ENCODE results near the gene MPP2. TPM values are rescaled to one million over a fixed set of nuclear protein-coding genes. Genes with fewer than 3 reads are reported as not detected.

Gene MPP2
- polyA plus RNA-seq, 1 of the 3 experiments (the other 2 are of a cell fraction) = 8.3 TPM

DNA sequence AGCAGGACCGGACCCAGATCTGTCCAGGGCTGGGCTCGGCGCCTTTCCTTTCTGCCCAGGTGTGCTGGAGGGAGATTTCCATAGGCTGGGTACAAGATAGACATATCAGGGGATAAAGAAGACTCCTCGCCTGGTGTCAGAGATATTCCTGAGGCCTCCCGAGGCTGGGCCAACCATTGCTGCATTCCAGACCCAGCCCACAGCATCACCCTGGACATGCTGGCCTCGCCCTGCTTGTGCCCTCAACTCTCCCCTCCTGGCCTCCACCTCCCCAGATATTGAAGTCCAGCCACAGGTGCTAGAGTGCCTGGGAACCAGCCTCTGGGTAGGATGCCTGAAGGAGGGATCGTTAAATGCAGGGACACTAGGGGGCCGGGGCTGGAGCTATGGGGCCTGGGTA, 58.2 kb downstream of the MPP2 start:
- CTCF ChIA-PET = interaction anchor here (0.5 to 1.4 kb wide), 6 partner anchors 8 to 813 kb away, joined by 3 to 5 read pairs (median 3); no protein-coding TSS in a partner anchor

More for the DNA sequence above, 58.2 kb downstream of the MPP2 start:
- no peaks in the 10 kb centered on the region for H3K79me2 ChIP-seq (ENCODE audit: insufficient read depth)
- no peak overlapping the region for H3K4me2 ChIP-seq
- H3K4me3 ChIP-seq (ENCODE audit: low read depth in 2 of 2, low read length in 1 of 2) = no peak overlapping the region
- no peaks in the 10 kb centered on the region for H4K20me1 ChIP-seq (ENCODE audit: insufficient read depth)
- no peak for DNase-seq
- no peak overlapping the region for H3K27ac ChIP-seq (ENCODE audit: low read depth in 2 of 2, low read length in 1 of 2)
- H3F3A ChIP-seq (replicated peaks; ENCODE audit: insufficient read depth) = no peaks in the 10 kb centered on the region
- POLR2A ChIA-PET = interaction anchor here (0.6 kb wide), 1 partner anchor 149 kb away, joined by 3 read pairs; no protein-coding TSS in a partner anchor
- H3K4me1 ChIP-seq (ENCODE audit: control insufficient read depth in 1 of 2, insufficient read depth in 2 of 2, low read depth in 1 of 2, low read length in 1 of 2) = no peaks in the 10 kb centered on the region
- peaks cover 10% of the 10 kb centered on the region; the same call in 1 of the 2 replicates for H3K27me3 ChIP-seq (ENCODE audit: insufficient read depth)
- H3K9me2 ChIP-seq = no peaks in the 10 kb centered on the region
- H3K36me3 ChIP-seq (replicated peaks in 1 of 2; ENCODE audit: control insufficient read depth in 1 of 2, insufficient read depth in 2 of 2, low read length in 1 of 2) = no peaks in the 10 kb centered on the region
- no peak overlapping the region for H2AFZ ChIP-seq (ENCODE audit: low read depth)
- TF ChIP-seq NRF1 (IDR thresholded peaks at IDR 0.05; ENCODE audit: low read depth, low read length) (no peak), RCOR1 (IDR thresholded peaks at IDR 0.05; ENCODE audit: low read length) (no peak), TCF12 (IDR thresholded peaks at IDR 0.05) (no peak), TAF1 (IDR thresholded peaks at IDR 0.05; ENCODE audit: borderline replicate concordance, low read depth, low read length) (no peak), FOXM1 (IDR thresholded peaks at IDR 0.05; ENCODE audit: low read depth) (no peak), FOSL2 (IDR thresholded peaks at IDR 0.05; ENCODE audit: borderline replicate concordance, low read depth) (no peak), MAX (IDR thresholded peaks at IDR 0.05; ENCODE audit: low read depth) (no peak), ELF1 (IDR thresholded peaks at IDR 0.05) (no peak), SIN3A (IDR thresholded peaks at IDR 0.05; ENCODE audit: borderline replicate concordance, low read depth, low read length) (no peak), ZBTB33 (IDR thresholded peaks at IDR 0.05; ENCODE audit: borderline replicate concordance, low read depth) (no peak), GATA2 (CRISPR knock-in tag; IDR thresholded peaks at IDR 0.05) (no peak), CTCF (IDR thresholded peaks at IDR 0.05) (no peak), MXI1 (IDR thresholded peaks at IDR 0.05; ENCODE audit: low read depth, low read length) (no peak)
- TF ChIP-seq, protein P1, sequence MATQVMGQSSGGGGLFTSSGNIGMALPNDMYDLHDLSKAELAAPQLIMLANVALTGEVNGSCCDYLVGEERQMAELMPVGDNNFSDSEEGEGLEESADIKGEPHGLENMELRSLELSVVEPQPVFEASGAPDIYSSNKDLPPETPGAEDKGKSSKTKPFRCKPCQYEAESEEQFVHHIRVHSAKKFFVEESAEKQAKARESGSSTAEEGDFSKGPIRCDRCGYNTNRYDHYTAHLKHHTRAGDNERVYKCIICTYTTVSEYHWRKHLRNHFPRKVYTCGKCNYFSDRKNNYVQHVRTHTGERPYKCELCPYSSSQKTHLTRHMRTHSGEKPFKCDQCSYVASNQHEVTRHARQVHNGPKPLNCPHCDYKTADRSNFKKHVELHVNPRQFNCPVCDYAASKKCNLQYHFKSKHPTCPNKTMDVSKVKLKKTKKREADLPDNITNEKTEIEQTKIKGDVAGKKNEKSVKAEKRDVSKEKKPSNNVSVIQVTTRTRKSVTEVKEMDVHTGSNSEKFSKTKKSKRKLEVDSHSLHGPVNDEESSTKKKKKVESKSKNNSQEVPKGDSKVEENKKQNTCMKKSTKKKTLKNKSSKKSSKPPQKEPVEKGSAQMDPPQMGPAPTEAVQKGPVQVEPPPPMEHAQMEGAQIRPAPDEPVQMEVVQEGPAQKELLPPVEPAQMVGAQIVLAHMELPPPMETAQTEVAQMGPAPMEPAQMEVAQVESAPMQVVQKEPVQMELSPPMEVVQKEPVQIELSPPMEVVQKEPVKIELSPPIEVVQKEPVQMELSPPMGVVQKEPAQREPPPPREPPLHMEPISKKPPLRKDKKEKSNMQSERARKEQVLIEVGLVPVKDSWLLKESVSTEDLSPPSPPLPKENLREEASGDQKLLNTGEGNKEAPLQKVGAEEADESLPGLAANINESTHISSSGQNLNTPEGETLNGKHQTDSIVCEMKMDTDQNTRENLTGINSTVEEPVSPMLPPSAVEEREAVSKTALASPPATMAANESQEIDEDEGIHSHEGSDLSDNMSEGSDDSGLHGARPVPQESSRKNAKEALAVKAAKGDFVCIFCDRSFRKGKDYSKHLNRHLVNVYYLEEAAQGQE (IDR thresholded peaks at IDR 0.05; ENCODE audit: low read depth, low read length) = no peak
- H3K9me3 ChIP-seq = no peaks in the 10 kb centered on the region
- WGBS (ENCODE audit: low lambda C conversion rate) = 83% methylated on average over 6 of the region's 8 CpGs
- H3K9ac ChIP-seq = no peak overlapping the region

All from SK-N-SH (cell line).